Measurements from ENCODE around the gene IFNAR1.
"Not testable (repeated sequence)": the region's sequence is repeated elsewhere in the genome, so short reads cannot be mapped to it uniquely, and the experiment has no call there.

DNA sequence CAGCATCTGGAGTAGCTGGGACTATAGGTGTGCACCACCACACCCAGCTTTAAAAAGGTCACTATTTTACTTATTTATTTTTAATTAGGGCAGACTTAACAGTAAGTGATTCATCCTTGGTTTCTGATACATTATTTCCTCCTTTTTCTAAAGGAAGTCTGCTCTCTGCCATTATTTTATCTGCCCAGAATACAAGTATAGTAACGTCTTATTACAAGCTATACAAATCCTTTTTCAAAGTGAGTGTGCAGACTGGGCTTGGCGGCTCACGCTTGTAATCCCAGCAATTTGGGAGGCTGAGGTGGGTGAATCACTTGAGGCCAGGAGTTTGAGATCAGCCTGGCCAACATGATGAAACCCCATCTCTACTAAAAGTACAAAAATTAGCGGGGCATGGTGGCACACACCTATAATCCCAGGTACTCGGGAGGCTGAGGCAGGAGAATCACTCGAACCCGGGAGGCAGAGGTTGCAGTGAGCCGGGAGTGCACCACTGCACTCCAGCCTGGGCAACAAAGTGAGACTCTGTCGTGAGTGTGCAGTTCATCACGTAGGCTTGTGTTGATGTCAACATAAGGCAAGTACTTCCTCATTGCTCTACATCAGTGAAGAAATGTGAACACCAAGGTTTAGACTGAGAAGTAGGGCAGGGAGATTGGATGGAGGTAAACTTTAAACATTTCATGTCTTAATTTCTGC lies 39.3 kb downstream of the IFNAR1 start:
- TF ChIP-seq POLR2A (IDR thresholded peaks at IDR 0.05), result not testable (repeated sequence)
- TF ChIP-seq, protein P1, sequence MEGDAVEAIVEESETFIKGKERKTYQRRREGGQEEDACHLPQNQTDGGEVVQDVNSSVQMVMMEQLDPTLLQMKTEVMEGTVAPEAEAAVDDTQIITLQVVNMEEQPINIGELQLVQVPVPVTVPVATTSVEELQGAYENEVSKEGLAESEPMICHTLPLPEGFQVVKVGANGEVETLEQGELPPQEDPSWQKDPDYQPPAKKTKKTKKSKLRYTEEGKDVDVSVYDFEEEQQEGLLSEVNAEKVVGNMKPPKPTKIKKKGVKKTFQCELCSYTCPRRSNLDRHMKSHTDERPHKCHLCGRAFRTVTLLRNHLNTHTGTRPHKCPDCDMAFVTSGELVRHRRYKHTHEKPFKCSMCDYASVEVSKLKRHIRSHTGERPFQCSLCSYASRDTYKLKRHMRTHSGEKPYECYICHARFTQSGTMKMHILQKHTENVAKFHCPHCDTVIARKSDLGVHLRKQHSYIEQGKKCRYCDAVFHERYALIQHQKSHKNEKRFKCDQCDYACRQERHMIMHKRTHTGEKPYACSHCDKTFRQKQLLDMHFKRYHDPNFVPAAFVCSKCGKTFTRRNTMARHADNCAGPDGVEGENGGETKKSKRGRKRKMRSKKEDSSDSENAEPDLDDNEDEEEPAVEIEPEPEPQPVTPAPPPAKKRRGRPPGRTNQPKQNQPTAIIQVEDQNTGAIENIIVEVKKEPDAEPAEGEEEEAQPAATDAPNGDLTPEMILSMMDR (IDR thresholded peaks at IDR 0.05), result not testable (repeated sequence)
